GM20000 (cell line): Measurements from ENCODE around the gene RRN3.
"Not testable (repeated sequence)": the region's sequence is repeated elsewhere in the genome, so short reads cannot be mapped to it uniquely, and the experiment has no call there.

Experiments
- DNase-seq: peaks from one replicate; pipeline ENCODE4 v3.0.0; 2012; ENCODE audit warnings: low spot score
- TF ChIP-seq, protein P1 (sequence below): IDR thresholded peaks from 2 replicates; pipeline ENCODE4 v1.5.1; 2012; ENCODE audit warnings: mild to moderate bottlenecking, control low read depth; ENCODE audit errors: extremely low read depth, missing control alignments

RRN3 gene

DNA sequence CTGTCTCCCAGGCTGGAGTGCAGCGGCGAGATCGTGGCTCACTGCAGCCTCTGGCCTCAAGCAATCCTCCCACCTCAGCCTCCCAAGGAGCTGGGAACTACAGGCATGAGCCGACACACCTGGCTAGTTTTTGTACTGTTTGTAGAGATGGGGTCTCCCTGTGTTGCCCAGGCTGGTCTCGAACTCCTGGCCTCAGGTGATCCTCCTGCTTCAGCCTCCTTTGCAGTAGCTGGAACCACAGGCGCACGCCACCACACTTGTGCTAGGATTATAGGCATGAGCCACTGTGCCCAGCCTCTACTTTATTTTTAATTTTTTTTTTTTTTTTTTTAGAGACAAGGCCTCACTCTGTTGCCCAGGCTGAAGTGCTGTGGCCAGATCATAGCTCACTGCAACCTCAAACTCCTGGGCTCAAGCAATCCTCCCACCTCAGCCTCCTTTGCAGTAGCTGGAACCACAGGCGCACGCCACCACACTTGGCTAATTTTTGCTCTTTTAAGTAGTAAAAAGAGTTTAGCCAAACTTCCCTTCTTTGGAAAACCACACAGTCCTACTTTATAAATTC, 42.6 kb downstream of the RRN3 start:
- no peak for DNase-seq
- TF ChIP-seq, protein P1, sequence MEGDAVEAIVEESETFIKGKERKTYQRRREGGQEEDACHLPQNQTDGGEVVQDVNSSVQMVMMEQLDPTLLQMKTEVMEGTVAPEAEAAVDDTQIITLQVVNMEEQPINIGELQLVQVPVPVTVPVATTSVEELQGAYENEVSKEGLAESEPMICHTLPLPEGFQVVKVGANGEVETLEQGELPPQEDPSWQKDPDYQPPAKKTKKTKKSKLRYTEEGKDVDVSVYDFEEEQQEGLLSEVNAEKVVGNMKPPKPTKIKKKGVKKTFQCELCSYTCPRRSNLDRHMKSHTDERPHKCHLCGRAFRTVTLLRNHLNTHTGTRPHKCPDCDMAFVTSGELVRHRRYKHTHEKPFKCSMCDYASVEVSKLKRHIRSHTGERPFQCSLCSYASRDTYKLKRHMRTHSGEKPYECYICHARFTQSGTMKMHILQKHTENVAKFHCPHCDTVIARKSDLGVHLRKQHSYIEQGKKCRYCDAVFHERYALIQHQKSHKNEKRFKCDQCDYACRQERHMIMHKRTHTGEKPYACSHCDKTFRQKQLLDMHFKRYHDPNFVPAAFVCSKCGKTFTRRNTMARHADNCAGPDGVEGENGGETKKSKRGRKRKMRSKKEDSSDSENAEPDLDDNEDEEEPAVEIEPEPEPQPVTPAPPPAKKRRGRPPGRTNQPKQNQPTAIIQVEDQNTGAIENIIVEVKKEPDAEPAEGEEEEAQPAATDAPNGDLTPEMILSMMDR: no peak

DNA sequence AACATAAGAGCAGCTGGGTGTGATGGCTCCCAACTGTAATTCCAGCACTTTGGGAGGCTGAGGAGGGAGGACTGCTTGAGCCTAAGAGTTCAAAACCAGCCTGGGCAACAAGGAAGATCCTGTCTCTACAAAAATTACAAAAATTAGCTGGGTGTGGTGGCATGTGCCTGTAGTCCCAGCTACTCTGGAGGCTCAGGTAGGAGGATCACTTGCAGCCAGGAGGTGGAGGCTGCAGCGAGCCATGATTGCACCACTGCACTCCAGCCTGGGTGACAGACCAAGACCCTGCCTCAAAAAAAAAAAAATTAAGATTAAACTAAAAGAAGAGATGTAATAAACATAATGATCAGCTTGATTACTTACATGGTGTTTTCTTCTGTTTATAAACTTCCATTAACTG, 43.6 kb downstream of the RRN3 start:
- not testable (repeated sequence) for DNase-seq

- TF ChIP-seq, protein P1: no peak
- no peak for DNase-seq
Measured at GRCh38 chr16:15049581-15050180, 44.4 kb downstream of the RRN3 start.

GRCh38 chr16:15046692-15047376, 47.2 kb downstream of the RRN3 start:
- TF ChIP-seq, protein P1: no peak
- no peak for DNase-seq

- not testable (repeated sequence) for DNase-seq
Measured at GRCh38 chr16:15045270-15045669, 48.8 kb downstream of the RRN3 start.

GRCh38 chr16:15044286-15044685, 49.8 kb downstream of the RRN3 start:
- TF ChIP-seq, protein P1: no peak
- DNase-seq: no peak

DNA sequence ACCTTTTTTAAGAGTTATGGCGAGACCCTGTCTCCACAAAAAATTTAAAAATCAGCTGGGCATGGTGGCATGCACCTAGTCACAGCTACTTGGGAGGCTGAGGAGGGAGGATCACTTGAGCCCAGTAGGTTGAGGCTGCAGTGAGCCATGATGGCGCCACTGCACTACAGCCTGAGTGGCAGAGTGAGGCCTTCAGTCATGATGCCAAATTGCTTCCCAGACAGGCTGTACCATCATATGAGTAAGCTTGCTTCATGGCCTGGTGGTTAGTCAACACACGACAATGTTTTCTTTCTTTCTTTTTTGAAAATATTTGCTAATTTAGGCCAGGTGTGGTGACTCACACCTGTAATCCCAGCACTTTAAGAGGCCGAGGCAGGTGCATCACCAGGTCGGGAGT, 50.7 kb downstream of the RRN3 start:
- DNase-seq: no peak
- TF ChIP-seq, protein P1: no peak

DNA sequence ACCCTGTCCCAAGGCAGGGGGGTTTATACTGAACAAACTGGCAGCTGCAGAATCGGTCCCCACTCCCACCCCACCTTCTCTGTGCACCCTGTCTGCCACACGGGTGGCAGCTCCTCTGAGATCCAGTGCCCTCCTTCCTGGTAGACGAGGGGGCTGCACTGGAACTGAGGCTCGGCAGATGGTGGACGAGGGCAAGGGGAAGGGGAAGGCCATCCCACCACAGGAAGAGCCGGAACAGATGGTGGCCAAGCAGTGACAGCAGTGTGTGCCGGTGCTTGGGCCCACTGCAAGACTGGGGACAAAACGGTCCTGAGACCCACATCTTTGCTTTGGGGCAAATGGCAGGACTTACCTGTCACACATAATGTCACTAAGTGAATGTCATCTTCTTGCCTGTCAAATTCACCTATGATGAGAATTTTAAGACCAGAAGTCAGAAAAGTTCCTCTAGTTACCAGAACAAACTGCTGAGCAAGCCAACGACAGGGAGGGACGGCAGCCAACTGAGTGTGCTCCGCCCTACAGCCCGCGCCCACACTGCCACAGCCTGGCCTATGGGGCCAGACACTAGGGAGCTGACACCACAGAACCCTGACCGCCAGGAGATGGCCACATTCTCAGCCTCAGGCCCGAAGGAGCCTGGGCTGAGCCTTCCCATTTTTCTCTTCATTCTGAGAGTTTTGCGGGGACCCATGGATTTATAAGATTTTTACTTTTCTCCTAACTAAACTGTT, 52.6 kb downstream of the RRN3 start:
- DNase-seq: no peak
- TF ChIP-seq, protein P1: no peak
